HG03432 (cell line): ENCODE data around the gene DENND1A.

Source experiments
- ATAC-seq: cut with Tn5 transposase; IDR thresholded peaks from one replicate; pipeline ENCODE4 v1.9.1; 2021; ENCODE audit warnings: mild to moderate bottlenecking, moderate library complexity; ENCODE audit not compliant: unreplicated experiment

DENND1A gene

DNA sequence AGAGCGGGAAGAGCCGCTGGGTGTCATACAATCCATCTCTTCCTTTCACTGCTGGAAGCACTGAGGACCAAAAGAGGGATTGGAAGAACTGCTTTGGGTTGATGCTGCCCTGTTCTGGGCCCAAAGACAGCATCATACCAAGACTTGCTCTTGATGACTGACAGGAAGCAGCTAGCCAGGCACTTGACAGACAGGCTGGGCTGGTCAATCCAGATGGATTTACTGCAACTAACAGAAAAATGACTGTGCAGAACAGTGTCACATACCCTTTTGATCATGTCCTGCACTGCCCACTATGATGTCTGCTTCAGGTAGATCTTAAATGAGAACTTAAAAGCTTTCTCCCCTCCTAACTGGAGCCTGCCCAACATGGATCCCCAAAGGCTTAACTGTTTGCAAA is 416.4 kb downstream of the DENND1A start:
- ATAC-seq = no peak

DNA sequence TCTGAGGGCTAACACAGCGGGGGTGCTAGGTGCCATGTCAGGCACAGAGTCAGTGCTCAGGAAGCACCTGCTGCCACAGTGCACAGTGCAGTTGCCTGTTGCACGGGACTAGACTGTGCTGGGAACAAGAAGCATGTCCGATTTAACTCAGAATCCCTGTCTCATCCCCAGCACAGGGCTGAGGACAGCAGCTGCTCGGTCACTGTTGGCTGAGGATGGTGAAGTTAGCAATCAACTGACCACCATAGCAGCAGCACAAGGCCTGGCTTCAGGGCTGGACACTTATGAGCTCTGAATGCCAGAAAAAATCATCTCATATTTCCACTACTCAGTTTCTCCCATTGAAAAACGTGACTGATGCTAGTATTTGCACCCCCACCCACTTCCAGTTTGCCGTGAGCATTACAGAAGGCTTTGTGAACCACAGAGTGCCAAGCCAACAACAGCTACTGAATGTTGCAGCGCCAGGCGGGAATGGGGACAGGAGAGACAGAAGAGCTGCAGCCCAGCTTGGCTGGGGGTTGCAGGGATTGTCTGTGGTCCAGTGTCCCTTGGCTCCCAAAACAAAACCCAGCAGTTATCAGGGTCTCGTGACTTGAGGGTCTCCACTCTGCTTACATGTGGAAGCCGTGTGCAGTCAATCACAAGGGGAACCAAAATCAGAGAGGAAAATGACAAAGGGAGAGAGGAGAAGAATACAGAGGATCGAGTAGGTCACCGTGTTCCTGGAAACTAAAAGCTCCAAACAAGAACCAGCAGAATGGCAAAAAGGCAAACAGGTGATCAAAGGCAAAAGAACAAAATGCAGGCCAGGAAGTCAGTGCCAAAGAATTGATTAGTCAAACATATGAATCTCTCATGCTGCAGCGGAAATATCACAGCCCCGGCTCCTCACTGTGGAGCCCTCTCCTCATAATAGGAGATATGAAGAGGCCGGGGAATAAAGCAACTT is 418.3 kb downstream of the DENND1A start:
- ATAC-seq = no peak

DNA sequence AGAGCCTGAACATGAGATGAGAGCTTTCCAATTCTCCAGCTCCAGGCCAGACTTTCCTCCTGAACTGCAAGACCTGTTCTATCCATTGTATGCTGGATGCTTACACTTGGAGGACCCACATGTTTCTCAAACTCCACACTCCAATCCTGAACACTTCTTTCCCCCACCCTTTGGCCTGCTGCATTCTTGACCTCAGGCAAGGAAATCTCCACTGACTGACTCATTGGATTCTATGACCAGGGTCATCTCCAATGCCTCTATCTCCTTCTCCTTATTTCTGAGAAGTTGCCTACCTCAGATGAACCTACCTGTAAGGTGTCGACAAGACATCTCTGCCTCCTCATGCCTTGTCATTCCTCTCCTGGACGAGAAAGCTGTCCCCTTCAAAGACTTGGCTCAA is 420.3 kb downstream of the DENND1A start:
- ATAC-seq = no peak

DNA sequence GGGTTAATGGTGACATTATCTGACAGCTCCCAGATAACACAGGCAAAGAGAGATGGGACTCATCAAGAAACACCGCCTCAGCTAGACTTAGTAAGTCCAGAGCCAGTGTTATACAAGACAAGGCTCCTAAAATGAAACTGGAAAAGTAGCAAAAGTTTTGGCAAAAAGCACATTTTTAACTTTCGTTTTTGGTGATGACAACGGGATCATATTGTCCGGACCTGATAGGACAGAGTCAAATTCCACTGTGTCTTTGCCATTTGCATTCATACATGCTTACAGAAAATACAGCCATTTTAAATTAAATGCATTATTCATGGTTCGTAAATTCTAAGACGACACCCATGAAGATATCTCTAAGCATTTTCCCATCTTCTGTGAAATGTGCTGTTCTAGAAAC is 421.9 kb downstream of the DENND1A start:
- no peak for ATAC-seq

DNA sequence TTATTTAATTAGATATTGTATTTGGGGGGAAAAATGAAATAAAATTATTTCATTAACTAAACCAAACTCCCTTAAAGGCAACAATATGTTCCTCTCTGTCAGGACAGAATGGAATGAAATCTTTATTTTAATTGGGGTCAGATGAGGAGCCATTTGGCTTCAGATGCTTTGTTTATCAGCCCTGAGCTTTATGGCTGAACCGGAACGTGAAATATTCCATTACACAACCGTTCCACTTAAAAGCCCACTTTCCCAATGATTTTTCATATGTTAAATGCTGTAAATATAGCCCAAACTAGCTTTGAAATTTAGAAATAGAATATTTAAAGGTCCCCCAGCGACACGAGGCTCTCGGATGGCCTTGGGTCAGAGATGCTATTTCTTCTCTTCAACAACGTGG is 424.4 kb downstream of the DENND1A start:
- ATAC-seq = no peak

DNA sequence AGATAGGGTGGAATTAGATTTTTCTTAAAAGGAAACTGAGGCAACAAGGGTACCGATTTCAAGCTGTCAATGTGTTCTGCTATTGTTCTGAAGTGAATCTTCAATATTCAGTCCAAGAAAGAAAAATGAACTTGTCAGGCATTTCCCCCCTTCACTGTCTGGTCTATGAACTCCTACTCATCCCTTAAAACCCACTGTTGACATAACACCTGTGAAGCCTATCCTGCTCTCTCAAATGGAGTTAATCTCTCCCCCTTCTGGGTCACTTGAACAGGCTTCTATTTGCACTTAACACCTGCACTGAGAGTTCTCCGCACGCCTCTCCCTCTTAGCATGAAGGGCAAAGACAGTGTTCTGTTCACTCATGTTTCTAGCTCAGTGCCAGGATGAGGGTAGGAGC is 429.6 kb downstream of the DENND1A start:
- no peak for ATAC-seq

DNA sequence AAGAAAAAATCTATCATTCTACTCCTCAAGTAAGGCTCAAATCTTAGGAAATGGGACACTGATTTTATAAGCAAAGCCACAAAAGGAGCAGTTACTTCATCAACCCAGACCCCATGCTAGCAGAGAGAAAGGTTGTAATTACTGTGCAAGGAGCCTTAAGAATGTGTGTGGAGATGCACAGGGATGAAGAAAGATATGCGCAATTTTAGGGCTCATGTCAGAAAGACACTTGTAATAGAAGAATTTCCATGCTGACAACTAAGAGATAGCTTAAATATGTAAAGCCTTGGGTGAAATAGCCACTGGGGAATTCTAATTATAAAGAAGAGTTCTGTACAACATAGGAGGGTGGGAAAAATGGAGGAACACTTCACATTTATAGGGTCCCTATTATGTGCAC is 432.1 kb downstream of the DENND1A start:
- ATAC-seq = no peak

DNA sequence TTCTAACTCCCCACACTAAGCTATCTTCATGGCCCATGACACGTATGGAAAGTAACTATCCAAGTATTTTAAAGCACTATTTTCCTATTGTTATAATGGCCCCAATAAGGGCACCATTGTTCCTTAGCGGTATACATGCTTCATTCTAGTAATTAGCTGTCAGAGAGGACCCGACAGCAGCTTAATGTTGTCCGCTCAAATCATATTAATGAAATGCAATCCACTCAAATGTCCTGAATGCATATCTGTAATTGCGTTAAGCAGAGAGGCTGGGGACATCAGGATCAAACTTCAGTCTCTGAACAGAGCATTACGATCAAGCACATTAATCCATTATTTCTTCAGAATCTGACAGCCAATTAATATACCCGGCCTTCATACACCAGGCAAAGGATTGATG is 434.2 kb downstream of the DENND1A start:
- ATAC-seq = no peak

DNA sequence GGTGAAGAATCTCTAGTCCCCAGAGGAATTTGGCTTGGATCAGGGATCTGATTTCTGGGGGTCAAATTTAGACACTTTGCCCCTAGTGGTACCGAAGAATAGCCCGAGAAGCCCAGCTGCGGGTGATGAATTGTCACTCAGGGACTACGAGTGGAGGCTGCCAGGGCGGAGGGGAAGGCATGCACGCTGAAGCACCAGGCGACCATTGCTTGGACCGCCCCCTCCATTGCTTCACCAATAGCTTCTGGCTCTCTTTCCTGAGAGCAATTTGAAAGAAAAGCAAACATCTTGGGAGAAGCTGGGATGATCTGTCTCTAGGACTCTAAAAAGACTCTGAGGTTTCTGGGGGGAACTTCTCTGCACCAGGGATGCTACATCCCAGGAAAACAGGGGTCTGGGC is 436.3 kb downstream of the DENND1A start:
- no peak for ATAC-seq

DNA sequence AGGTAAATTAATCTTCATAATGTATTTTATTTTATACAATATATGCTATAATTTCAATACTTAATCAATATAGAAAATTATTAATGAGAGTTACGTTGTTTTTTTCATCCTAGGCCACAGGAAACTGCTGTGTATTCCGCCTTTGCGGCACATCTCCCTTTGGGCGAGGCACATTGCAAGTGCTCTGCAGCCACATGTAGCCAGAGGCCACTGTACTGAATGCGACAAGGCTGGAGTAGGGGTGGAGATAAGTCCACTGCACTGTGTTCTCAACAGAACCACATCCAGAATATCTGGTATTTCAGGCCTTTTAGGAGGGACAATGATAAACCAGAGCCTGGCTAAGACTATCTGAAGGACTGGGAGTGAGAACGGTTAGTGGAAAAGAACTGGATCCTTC is 439.2 kb downstream of the DENND1A start:
- no peak for ATAC-seq

DNA sequence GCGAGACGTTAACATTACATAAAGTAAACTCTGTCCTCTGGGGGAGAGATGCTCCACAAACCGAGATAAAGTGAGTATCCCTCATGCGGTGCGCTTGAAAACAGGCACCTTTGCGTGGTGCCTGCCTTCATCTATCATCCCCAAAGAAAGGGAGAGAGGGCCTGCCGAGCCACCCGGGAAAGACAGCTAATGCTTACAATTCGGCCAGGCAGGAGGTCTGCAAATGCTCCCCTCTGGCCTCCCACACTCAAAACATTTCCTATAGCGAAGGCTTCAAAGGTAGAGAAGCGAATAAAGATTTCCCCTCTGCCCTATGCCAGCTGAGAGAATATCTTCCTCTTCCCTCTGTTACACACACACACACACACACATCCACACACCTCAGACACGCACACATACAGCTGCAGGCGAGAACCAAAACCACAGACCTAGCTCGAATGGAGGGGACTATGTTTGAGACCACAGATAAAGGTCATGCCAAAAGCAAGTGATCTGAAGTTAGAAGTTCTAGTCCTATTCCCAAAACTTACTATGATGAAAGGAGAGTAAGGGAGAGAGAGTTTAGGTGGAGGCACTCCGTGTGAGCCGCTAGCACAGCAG is 441.1 kb downstream of the DENND1A start:
- ATAC-seq = no peak

DNA sequence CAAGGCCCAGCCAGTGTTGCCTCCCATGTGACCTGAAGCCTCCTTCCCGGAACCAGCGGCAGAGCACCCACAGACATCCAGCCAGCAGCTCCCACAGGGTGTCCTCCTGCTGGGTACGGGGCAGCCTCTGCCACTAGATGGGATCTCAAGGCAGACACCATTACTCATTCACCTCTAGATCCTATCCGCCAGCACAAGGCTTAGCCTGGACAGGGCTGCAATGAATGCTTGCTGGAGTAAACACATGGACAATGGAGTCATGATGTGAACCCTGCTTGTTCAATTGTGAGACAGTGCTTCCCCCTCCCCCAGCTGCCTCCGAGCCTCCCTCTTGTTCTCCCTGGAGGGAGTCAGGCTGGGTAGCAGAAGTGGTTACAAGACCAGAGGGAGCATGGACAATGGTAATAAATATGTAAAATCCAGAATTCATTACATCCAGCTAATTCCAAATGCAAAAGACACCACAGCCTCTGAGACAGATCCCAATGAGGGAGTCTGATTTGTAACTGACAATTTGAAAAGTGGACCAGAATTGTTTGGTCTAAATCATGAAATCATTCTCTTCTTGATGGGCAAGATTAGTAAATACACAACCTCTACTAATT is 441.9 kb downstream of the DENND1A start:
- ATAC-seq = no peak

DNA sequence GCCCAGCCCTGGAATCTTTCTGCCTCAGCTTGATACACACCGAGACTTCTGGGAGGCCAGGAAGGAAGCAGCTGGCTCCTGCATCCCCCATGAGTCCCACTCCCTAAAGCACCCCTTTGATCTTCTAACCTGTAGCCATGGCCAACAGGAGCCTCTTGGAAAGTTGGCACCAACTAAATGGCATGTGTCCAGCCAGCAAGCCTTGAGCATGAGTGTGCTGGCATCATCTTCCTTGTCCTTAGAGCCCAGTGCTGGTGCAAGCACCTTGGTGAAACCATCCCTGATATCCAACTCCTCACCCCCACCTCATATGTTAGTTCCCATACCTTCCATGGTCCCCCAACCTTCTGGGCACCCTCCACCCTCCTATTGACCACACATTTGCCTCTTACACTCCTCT is 443.5 kb downstream of the DENND1A start:
- no peak for ATAC-seq

DNA sequence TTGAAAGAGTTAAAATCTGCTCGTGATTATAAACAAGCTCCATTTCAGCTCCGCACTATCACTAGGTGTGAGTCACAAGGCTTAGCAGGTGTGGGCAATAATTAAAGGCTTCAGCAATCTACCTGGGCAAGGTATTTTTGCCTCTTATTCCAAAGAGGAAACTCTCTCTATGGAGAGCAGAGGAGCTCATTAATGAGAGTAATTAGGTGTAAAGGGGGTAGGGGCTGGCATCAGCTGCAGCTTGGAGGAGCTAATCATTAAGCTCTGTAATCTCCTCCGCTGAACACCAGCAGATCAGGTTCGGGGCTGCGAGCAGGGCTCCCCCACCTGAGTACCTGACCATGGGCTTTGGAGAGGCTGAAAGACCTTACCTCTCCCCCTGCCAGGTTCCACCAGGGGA is 444.7 kb downstream of the DENND1A start:
- ATAC-seq = no peak

DNA sequence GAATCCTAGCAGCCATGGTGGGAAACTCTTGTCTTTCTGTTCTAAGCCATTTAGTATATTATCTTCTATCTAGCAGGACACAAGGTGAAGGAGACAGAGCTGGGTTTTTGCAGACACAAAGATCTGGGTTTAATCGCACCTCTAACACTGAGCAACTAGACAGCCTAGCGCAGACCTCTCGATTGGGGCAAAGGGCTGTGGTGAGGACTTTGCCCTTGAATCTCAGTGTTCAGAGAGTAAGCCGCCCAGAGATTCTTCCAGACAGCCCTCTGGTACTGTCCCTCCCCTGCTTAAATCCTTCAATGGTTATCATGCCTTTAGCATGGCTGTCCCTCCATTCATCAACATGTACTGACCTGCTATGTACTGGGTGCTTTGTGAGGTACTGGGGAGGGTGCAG is 445.8 kb downstream of the DENND1A start:
- no peak for ATAC-seq

DNA sequence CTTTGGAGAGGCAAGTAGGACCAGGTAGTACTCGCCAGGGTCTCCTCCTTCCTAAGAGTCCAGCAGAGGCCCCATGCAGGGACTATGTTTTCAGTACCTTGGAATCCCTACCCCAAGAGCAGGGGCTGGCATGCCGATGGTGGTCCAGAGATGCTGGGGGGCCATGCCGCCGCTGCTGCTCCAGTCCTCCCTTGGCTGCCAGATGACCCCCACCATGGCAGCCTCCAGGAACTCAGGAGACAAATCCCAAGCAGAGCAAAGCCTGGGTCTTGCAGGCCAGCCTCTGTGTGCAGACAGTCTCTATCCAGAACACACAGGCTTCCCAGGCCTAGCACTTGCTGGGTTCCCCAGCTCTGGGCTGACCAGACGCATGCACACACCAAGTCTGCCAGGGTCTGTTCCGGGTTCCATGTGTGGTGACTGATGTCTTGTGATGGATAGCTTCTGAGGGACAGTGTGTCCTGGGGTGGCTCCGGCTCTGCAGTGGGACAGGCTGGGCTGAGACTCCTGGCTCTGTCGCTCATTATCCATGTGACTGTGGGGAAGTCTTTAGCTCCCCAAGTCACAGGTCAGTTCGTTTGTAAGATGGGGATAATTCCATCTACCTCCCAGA is 446.6 kb downstream of the DENND1A start:
- ATAC-seq = no peak

DNA sequence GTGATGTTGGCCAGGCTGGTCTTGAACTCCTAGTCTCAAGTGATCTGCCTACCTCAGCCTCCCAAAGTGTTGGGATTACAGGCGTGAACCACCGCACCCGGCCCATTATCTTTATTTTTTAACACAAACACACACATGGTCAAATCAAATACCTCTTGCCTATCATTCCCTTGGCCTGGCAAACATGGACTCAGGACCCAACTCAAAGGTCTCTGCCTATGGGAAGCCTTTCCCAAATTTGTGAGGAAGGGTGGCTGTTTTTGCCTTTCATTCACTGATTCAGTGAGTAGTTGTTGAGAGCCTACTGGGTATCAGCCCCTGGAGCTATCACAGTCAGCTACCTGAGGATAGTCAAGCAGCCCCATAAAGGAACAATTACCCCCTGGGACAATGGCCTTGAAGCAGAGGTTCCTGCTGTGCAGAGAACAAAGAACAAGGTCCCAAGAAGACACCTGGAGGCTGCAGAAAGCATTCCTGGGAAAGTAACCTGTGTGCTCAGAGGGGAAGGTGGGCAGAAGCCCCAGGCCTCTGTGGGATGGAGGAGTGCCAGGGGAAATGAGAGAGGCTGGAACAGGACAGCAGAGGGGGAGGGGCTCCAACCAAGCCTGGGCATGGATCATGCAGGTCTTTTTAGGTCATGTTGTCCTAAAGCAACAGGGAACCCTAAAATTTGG is 447.5 kb downstream of the DENND1A start:
- ATAC-seq = no peak

DNA sequence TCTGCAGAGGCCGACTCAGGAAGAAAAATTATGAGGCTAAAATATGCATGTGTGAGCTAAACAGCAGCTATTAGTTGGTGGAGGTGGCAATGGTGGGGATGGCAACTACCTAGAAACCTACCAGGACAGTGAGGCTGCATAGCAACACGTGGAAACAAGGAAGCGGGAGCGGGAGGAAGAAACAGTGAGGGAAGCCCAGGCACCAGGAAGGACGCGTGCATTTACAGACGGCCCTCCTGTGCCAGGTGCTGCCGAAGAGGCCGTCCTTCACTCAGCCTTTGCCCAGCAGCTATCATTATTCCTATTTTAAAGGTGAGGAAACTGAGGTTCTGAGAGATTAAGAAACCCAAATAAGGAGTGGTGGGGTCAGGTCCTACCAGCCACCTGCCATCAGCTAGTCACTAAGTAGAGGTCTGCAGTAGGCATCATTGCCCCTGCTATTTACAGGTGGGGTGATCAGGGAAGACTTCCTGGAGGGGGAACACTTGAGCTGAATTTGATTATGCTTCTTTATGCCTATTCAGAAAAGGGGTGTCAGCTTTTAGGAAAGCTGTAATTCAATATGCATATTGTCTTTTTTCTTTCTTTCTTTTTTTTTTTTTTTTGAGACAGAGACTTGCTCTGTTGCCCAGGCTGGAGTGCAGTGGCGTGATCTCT is 448.6 kb downstream of the DENND1A start:
- ATAC-seq = no peak

DNA sequence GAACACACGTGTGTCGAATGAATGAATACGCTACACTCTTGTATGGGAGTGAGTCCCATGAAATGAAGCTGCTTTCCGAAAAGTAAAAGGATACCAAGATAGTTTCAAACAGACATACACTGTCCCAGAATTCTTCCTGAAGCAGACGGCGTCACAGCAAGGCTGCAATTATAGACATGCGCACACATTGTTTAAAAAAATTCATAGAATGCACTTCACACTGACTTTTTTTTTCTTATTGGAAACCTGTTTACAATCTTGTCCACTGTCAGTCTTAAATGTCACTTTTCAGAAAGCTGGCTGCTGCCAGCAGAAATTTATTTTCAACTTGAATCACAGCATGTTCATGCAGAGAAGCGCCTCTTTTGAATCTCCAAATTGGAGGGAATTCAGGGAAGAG is 449.1 kb downstream of the DENND1A start:
- ATAC-seq = no peak

DNA sequence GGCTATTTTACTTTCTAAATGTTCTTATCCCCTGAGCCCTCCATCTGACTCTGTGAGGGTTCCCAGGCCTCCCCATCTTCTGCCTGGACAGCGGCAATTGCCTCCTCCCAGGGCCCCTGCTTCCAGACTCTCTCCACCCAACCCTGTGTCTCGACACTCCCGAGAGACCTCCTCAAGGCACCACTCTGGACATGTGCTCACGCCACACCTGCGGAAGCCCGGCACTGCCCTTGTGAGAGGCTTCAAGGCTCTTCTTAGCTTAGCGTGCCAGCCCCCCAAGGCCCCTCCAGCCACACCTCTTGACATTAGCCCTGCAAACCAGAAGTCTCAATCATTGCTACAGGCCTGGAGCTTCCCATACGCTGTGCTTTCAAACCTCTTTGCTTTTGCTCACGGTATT is 449.8 kb downstream of the DENND1A start:
- ATAC-seq = no peak
